ENCODE measurements around the gene RNF8.
"Not testable (repeated sequence)": the region's sequence is repeated elsewhere in the genome, so short reads cannot be mapped to it uniquely, and the experiment has no call there.

DNA sequence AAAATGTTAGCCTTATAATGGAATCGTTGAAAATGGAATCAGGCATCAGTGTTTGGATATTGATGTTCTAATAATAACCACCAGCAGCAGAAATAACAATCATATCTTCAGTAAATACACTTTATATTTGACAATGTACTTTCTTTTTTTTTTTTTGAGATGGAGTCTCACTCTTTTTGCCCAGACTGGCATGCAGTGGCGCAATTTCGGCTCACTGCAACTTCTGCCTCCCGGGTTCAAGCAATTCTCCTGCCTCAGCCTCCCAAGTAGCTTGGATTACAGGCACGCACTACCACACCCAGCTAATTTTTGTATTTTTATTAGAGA, 89.4 kb downstream of the RNF8 start:
- TF ChIP-seq, protein P1, sequence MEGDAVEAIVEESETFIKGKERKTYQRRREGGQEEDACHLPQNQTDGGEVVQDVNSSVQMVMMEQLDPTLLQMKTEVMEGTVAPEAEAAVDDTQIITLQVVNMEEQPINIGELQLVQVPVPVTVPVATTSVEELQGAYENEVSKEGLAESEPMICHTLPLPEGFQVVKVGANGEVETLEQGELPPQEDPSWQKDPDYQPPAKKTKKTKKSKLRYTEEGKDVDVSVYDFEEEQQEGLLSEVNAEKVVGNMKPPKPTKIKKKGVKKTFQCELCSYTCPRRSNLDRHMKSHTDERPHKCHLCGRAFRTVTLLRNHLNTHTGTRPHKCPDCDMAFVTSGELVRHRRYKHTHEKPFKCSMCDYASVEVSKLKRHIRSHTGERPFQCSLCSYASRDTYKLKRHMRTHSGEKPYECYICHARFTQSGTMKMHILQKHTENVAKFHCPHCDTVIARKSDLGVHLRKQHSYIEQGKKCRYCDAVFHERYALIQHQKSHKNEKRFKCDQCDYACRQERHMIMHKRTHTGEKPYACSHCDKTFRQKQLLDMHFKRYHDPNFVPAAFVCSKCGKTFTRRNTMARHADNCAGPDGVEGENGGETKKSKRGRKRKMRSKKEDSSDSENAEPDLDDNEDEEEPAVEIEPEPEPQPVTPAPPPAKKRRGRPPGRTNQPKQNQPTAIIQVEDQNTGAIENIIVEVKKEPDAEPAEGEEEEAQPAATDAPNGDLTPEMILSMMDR (IDR thresholded peaks at IDR 0.05; ENCODE audit: low read depth, low read length): not testable (repeated sequence)
- not testable (repeated sequence) for TF ChIP-seq EZH2phosphoT487 (IDR thresholded peaks at IDR 0.05; ENCODE audit: low read depth)

Measured in OCI-LY3 (cell line).